ENCODE results near the gene TMEM255A. TPM values are rescaled to one million over a fixed set of nuclear protein-coding genes. Genes with fewer than 3 reads are reported as not detected.

The TMEM255A gene
- total RNA-seq, 3 donors from 2014 or later: 0.49 to 3.7 (median 0.87) TPM

GRCh38 chrX:120336899-120337298 is 25.6 kb upstream of the TMEM255A start:
- intact Hi-C loops (cut with DNase I, micrococcal nuclease): no loop called here
- ATAC-seq: no peak
- Histone ChIP-seq H3K4me1 (ENCODE audit: low read depth) (no peaks in the 10 kb centered on the region), H3K4me3 (no peak overlapping the region), H3K36me3 (ENCODE audit: low read depth) (no peaks in the 10 kb centered on the region), H3K9me3 (no peaks in the 10 kb centered on the region)
- TF ChIP-seq CTCF (IDR thresholded peaks at IDR 0.05): no peak
- DNase-seq: no peak

GRCh38 chrX:120335289-120335688 is 24.0 kb upstream of the TMEM255A start:
- intact Hi-C loops (cut with DNase I, micrococcal nuclease): no loop called here
- H3K4me3 ChIP-seq: no peak overlapping the region
- no peak for ATAC-seq
- no peak for DNase-seq
- H3K9me3 ChIP-seq: no peaks in the 10 kb centered on the region
- H3K36me3 ChIP-seq (ENCODE audit: low read depth): no peaks in the 10 kb centered on the region
- TF ChIP-seq CTCF (IDR thresholded peaks at IDR 0.05): no peak
- no peaks in the 10 kb centered on the region for H3K4me1 ChIP-seq (ENCODE audit: low read depth)

GRCh38 chrX:120334603-120335002 is 23.3 kb upstream of the TMEM255A start:
- no peak for TF ChIP-seq CTCF (IDR thresholded peaks at IDR 0.05)
- H3K9me3 ChIP-seq: no peaks in the 10 kb centered on the region

GRCh38 chrX:120334151-120334550 is 22.9 kb upstream of the TMEM255A start:
- Histone ChIP-seq H3K36me3 (ENCODE audit: low read depth) (no peaks in the 10 kb centered on the region), H3K4me1 (ENCODE audit: low read depth) (no peaks in the 10 kb centered on the region), H3K9me3 (no peaks in the 10 kb centered on the region), H3K4me3 (no peak overlapping the region)
- intact Hi-C loops (cut with DNase I, micrococcal nuclease): no loop called here
- no peak for ATAC-seq
- no peak for TF ChIP-seq CTCF (IDR thresholded peaks at IDR 0.05)
- no peak for DNase-seq

More at GRCh38 chrX:120334603-120335002, 23.3 kb upstream of the TMEM255A start:
- DNase-seq (no peak), ATAC-seq (no peak)
- Histone ChIP-seq H3K4me3 (no peak overlapping the region), H3K36me3 (ENCODE audit: low read depth) (no peaks in the 10 kb centered on the region), H3K4me1 (ENCODE audit: low read depth) (no peaks in the 10 kb centered on the region)
- intact Hi-C loops (cut with DNase I, micrococcal nuclease): no loop called here

- no peak for TF ChIP-seq CTCF (IDR thresholded peaks at IDR 0.05)
- Histone ChIP-seq H3K9me3 (no peaks in the 10 kb centered on the region), H3K36me3 (ENCODE audit: low read depth) (no peaks in the 10 kb centered on the region), H3K4me3 (no peak overlapping the region), H3K4me1 (ENCODE audit: low read depth) (no peaks in the 10 kb centered on the region)
- DNase-seq (no peak), ATAC-seq (no peak)
- intact Hi-C loops (cut with DNase I, micrococcal nuclease): no loop called here
Observed at GRCh38 chrX:120332394-120332793, 21.1 kb upstream of the TMEM255A start.

- intact Hi-C loops (cut with DNase I, micrococcal nuclease): no loop called here
- no peaks in the 10 kb centered on the region for H3K9me3 ChIP-seq
- no peak overlapping the region for H3K4me3 ChIP-seq
- no peaks in the 10 kb centered on the region for H3K36me3 ChIP-seq (ENCODE audit: low read depth)
- DNase-seq: no peak
- H3K4me1 ChIP-seq (ENCODE audit: low read depth): no peaks in the 10 kb centered on the region
- no peak for ATAC-seq
- TF ChIP-seq CTCF (IDR thresholded peaks at IDR 0.05): no peak
Observed at GRCh38 chrX:120331116-120331515, 19.9 kb upstream of the TMEM255A start.

Measured in mucosa of descending colon (tissue), 3 donors.